Epidermal melanocyte (primary cell): Measurements from ENCODE around the gene MROH7.
A peak's percentile ranks its signal among the peaks of the same experiment; 100 is the strongest.
"Not testable (repeated sequence)": the region's sequence is repeated elsewhere in the genome, so short reads cannot be mapped to it uniquely, and the experiment has no call there.

Experiments
- DNase-seq: peaks from one replicate; pipeline ENCODE4 v3.0.0; 2011; ENCODE audit warnings: low spot score; ENCODE audit not compliant: insufficient read length

MROH7 gene

GRCh38 chr1:54609301-54609921, 32.2 kb upstream of the MROH7 start:
- peak; percentile 15 for DNase-seq

- DNase-seq = no peak
These were observed 31.5 kb upstream of the MROH7 start for GRCh38 chr1:54610048-54610447.

GRCh38 chr1:54610601-54611580, 30.7 kb upstream of the MROH7 start:
- DNase-seq = no peak

GRCh38 chr1:54611621-54612020, 30.0 kb upstream of the MROH7 start:
- DNase-seq = no peak

- no peak for DNase-seq
These were observed 27.6 kb upstream of the MROH7 start for GRCh38 chr1:54614024-54614423.

- DNase-seq = no peak
These were observed 27.0 kb upstream of the MROH7 start for GRCh38 chr1:54614563-54614962.

GRCh38 chr1:54615531-54616279, 25.9 kb upstream of the MROH7 start:
- no peak for DNase-seq

- no peak for DNase-seq
These were observed 21.8 kb upstream of the MROH7 start for GRCh38 chr1:54619749-54620148.

- no peak for DNase-seq
These were observed 18.2 kb upstream of the MROH7 start, which contains the start of gene FAM151A for GRCh38 chr1:54623216-54624007. TSS of gene FAM151A (minus strand) at chr1:54623525. CDS start at chr1:54623395, 130 bp downstream.

GRCh38 chr1:54624466-54625464, 16.8 kb upstream of the MROH7 start:
- DNase-seq = no peak

GRCh38 chr1:54627196-54627595, 14.4 kb upstream of the MROH7 start:
- no peak for DNase-seq

- not testable (repeated sequence) for DNase-seq
These were observed 5.8 kb upstream of the MROH7 start for GRCh38 chr1:54635804-54636203.

GRCh38 chr1:54636461-54637446, 4.8 kb upstream of the MROH7 start:
- not testable (repeated sequence) for DNase-seq

GRCh38 chr1:54640361-54640760, 1.2 kb upstream of the MROH7 start:
- no peak for DNase-seq

- no peak for DNase-seq
These were observed 2.1 kb downstream of the MROH7 start for GRCh38 chr1:54643736-54644135.

- DNase-seq = no peak
These were observed 4.5 kb downstream of the MROH7 start for GRCh38 chr1:54645806-54646676.

GRCh38 chr1:54649130-54649898, 7.7 kb downstream of the MROH7 start:
- no peak for DNase-seq
